K562 (cell line): ENCODE results near the gene ERAL1. TPM values are rescaled to one million over a fixed set of nuclear protein-coding genes. Genes with fewer than 3 reads are reported as not detected.
A peak's percentile ranks its signal among the peaks of the same experiment; 100 is the strongest.

Source experiments
- CCNT2 ChIP-seq: IDR thresholded peaks from 2 replicates; pipeline ENCODE4 v1.6.1; 2011; ENCODE audit warnings: borderline replicate concordance, low read depth, mild to moderate bottlenecking, moderate library complexity, mixed read lengths, low read length; ENCODE audit not compliant: insufficient read length; ENCODE audit errors: extremely low read depth
- ELF4 ChIP-seq: fragments of 450-650 bp; formaldehyde crosslinking; IDR thresholded peaks from 2 replicates; pipeline ENCODE4 v1.4.0; 2022; ENCODE audit warnings: missing genetic modification characterization
- HDAC8 ChIP-seq: fragments of 450-650 bp; IDR thresholded peaks from 2 replicates; pipeline ENCODE4 v1.6.1; 2016; ENCODE audit warnings: mild to moderate bottlenecking, missing genetic modification characterization, moderate library complexity, missing compliant biosample characterization
- JUNB ChIP-seq: fragments of 450-650 bp; formaldehyde crosslinking; conservative IDR thresholded peaks from 2 replicates; pipeline ENCODE4 v1.4.0; 2020; ENCODE audit warnings: mild to moderate bottlenecking
- MXI1 ChIP-seq: IDR thresholded peaks from 2 replicates; pipeline ENCODE4 v1.6.1; 2011; ENCODE audit warnings: low read depth, mild to moderate bottlenecking, improper control_type of control experiment, low read length
- POLR3A ChIP-seq: IDR thresholded peaks from 2 replicates; pipeline ENCODE4 v1.6.1; 2011; ENCODE audit warnings: borderline replicate concordance, mild to moderate bottlenecking, moderate library complexity; ENCODE audit not compliant: insufficient read length, insufficient read depth; ENCODE audit errors: extremely low read depth
- RBBP5 ChIP-seq: fragments of 200-600 bp; sonication (generic); IDR thresholded peaks from 2 replicates; pipeline ENCODE4 v1.6.1; 2012; ENCODE audit warnings: borderline replicate concordance, mild to moderate bottlenecking, low read length, control low read depth, inconsistent platforms; ENCODE audit not compliant: insufficient read depth, poor library complexity, severe bottlenecking
- RBM14 ChIP-seq: fragments of 200-400 bp; formaldehyde crosslinking; IDR thresholded peaks from 2 replicates; pipeline ENCODE4 v1.6.1; 2018; ENCODE audit warnings: low read depth, mild to moderate bottlenecking, low read length, moderate library complexity, borderline replicate concordance; ENCODE audit not compliant: insufficient read depth
- SMARCE1 ChIP-seq: fragments of 450-650 bp; IDR thresholded peaks from 2 replicates; pipeline ENCODE4 v1.7.1; 2016; ENCODE audit warnings: mild to moderate bottlenecking
- STAT5B ChIP-seq: fragments of 250-450 bp; sonication (Bioruptor Pico); IDR thresholded peaks from 2 replicates; pipeline ENCODE4 v1.8.0; 2021; ENCODE audit warnings: mild to moderate bottlenecking, inconsistent platforms
- THAP7 ChIP-seq: fragments of 250-450 bp; sonication (Bioruptor Pico); IDR thresholded peaks from 2 replicates; pipeline ENCODE4 v1.5.0; 2021
- ZKSCAN1 ChIP-seq: fragments of 150-350 bp; IDR thresholded peaks from 2 replicates; pipeline ENCODE4 v1.6.1; 2016; ENCODE audit warnings: low read depth, low read length
- ZNF57 ChIP-seq: fragments of 450-650 bp; formaldehyde crosslinking; IDR thresholded peaks from 2 replicates; pipeline ENCODE4 v1.4.0; 2020; ENCODE audit warnings: mild to moderate bottlenecking, moderate library complexity
- polyA plus RNA-seq, 8 experiments: library from polyadenylated mRNA; depleted of rRNA in 4 of 8; stranded (reverse) in 5 of 8; unstranded in 3 of 8; fragments of >200 nt; fragmentation: Nextera tagmentation in 2 of 8; fragmentation: Illumina TruSeq in 1 of 8; extraction: Ambion mirVana in 2 of 8; extraction: Trizol in 1 of 8; gene quantifications; 2 replicates each; pipeline versions ENCODE4 v1.2.1 to v1.2.3, GENCODE V29; 2011 to 2014; ENCODE audit warnings: inconsistent platforms in 1 of 8, missing spikeins in 1 of 8
- total RNA-seq, 7 experiments: library from RNA; depleted of rRNA in 6 of 7; stranded (reverse); fragments of >200 nt in 6 of 7; fragmentation: Illumina TruSeq in 2 of 7; extraction: Trizol in 2 of 7; gene quantifications; 2 replicates each; pipeline versions ENCODE4 v1.2.1 to v1.2.3, GENCODE V29; 2011 to 2021; ENCODE audit warnings: low replicate concordance in 1 of 7
- TF ChIP-seq, protein P1 (sequence below): fragments of 200-600 bp; sonication (generic); IDR thresholded peaks from one replicate; pipeline ENCODE4 v1.6.1; 2012; ENCODE audit warnings: mild to moderate bottlenecking, low read depth, low read length, inconsistent platforms
- TF ChIP-seq, protein P2 (sequence below): sonication (generic); formaldehyde crosslinking; IDR thresholded peaks from 2 replicates; pipeline ENCODE4 v1.9.0; 2022; ENCODE audit warnings: mild to moderate bottlenecking, missing genetic modification reagents

ERAL1 gene
- total and polyA plus RNA-seq, 9 of the 15 experiments (the other 6 are each of a cell fraction or from before 2014, with no cell fraction given), result 37.5 to 351 (median 106) TPM

- TF ChIP-seq POLR3A (no peak), CCNT2 (no peak), MXI1 (no peak), JUNB (CRISPR knock-in tag) (no peak), HDAC8 (tag) (no peak), ZNF57 (no peak), RBM14 (no peak), ELF4 (CRISPR knock-in tag) (0 out of 2 replicates have a peak, but pooled peaks have one; percentile 43), RBBP5 (no peak), ZKSCAN1 (no peak), THAP7 (CRISPR knock-in tag) (no peak), STAT5B (no peak), SMARCE1 (no peak)
- TF ChIP-seq, protein P1, sequence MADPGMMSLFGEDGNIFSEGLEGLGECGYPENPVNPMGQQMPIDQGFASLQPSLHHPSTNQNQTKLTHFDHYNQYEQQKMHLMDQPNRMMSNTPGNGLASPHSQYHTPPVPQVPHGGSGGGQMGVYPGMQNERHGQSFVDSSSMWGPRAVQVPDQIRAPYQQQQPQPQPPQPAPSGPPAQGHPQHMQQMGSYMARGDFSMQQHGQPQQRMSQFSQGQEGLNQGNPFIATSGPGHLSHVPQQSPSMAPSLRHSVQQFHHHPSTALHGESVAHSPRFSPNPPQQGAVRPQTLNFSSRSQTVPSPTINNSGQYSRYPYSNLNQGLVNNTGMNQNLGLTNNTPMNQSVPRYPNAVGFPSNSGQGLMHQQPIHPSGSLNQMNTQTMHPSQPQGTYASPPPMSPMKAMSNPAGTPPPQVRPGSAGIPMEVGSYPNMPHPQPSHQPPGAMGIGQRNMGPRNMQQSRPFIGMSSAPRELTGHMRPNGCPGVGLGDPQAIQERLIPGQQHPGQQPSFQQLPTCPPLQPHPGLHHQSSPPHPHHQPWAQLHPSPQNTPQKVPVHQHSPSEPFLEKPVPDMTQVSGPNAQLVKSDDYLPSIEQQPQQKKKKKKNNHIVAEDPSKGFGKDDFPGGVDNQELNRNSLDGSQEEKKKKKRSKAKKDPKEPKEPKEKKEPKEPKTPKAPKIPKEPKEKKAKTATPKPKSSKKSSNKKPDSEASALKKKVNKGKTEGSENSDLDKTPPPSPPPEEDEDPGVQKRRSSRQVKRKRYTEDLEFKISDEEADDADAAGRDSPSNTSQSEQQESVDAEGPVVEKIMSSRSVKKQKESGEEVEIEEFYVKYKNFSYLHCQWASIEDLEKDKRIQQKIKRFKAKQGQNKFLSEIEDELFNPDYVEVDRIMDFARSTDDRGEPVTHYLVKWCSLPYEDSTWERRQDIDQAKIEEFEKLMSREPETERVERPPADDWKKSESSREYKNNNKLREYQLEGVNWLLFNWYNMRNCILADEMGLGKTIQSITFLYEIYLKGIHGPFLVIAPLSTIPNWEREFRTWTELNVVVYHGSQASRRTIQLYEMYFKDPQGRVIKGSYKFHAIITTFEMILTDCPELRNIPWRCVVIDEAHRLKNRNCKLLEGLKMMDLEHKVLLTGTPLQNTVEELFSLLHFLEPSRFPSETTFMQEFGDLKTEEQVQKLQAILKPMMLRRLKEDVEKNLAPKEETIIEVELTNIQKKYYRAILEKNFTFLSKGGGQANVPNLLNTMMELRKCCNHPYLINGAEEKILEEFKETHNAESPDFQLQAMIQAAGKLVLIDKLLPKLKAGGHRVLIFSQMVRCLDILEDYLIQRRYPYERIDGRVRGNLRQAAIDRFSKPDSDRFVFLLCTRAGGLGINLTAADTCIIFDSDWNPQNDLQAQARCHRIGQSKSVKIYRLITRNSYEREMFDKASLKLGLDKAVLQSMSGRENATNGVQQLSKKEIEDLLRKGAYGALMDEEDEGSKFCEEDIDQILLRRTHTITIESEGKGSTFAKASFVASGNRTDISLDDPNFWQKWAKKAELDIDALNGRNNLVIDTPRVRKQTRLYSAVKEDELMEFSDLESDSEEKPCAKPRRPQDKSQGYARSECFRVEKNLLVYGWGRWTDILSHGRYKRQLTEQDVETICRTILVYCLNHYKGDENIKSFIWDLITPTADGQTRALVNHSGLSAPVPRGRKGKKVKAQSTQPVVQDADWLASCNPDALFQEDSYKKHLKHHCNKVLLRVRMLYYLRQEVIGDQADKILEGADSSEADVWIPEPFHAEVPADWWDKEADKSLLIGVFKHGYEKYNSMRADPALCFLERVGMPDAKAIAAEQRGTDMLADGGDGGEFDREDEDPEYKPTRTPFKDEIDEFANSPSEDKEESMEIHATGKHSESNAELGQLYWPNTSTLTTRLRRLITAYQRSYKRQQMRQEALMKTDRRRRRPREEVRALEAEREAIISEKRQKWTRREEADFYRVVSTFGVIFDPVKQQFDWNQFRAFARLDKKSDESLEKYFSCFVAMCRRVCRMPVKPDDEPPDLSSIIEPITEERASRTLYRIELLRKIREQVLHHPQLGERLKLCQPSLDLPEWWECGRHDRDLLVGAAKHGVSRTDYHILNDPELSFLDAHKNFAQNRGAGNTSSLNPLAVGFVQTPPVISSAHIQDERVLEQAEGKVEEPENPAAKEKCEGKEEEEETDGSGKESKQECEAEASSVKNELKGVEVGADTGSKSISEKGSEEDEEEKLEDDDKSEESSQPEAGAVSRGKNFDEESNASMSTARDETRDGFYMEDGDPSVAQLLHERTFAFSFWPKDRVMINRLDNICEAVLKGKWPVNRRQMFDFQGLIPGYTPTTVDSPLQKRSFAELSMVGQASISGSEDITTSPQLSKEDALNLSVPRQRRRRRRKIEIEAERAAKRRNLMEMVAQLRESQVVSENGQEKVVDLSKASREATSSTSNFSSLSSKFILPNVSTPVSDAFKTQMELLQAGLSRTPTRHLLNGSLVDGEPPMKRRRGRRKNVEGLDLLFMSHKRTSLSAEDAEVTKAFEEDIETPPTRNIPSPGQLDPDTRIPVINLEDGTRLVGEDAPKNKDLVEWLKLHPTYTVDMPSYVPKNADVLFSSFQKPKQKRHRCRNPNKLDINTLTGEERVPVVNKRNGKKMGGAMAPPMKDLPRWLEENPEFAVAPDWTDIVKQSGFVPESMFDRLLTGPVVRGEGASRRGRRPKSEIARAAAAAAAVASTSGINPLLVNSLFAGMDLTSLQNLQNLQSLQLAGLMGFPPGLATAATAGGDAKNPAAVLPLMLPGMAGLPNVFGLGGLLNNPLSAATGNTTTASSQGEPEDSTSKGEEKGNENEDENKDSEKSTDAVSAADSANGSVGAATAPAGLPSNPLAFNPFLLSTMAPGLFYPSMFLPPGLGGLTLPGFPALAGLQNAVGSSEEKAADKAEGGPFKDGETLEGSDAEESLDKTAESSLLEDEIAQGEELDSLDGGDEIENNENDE, result no peak
- TF ChIP-seq, protein P2, sequence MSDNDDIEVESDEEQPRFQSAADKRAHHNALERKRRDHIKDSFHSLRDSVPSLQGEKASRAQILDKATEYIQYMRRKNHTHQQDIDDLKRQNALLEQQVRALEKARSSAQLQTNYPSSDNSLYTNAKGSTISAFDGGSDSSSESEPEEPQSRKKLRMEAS (CRISPR knock-in tag), result no peak
These were observed 52.1 kb downstream of the ERAL1 start (continued) for GRCh38 chr17:28906706-28907438.
